Cerebellar cortex (tissue), 1 donor: ENCODE measurements around the gene KDM2B.

Experiments used
- DNase-seq: peaks from one replicate; pipeline ENCODE4 v3.0.0-alpha.2; 2015; ENCODE audit warnings: low spot score

KDM2B gene

DNA sequence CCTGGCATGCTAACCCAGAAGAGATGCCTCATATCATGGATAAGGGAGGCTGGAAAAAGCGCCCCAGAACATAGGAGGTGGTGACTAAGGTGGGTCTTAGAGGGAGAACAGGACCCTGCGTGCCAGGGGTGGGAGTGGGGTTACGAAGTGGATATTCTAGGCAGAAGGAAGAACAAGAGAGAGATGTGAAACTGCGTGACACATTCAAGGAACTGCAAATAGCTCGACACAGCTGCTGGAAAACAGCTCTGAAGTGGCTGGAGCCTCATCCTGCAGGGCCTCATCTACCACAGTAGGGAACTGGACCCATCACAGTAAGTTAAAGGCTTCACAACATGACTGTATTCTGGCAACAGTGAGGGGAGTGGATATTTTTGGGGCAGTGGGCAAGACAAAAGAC is 119.8 kb downstream of the KDM2B start:
- DNase-seq, result no peak

DNA sequence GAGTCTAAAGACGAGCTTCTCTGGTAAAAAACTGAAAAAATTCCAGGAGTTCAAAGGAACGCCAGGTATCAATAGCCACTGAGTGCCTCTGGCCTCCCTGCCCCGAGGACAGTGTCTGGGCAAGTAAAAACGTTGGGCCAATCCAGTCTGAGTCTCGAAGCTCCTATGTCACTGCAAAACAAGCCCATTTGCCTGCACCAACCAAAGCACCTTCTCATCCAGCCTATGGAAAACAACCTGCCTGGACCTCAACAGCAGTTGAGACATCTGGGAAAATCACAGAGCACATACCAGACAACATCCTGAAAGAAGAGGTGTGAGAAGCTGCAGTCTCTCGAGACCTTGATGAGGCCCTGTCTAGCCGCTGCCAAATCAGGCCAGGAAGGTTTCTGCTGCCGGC is 124.3 kb downstream of the KDM2B start:
- no peak for DNase-seq

DNA sequence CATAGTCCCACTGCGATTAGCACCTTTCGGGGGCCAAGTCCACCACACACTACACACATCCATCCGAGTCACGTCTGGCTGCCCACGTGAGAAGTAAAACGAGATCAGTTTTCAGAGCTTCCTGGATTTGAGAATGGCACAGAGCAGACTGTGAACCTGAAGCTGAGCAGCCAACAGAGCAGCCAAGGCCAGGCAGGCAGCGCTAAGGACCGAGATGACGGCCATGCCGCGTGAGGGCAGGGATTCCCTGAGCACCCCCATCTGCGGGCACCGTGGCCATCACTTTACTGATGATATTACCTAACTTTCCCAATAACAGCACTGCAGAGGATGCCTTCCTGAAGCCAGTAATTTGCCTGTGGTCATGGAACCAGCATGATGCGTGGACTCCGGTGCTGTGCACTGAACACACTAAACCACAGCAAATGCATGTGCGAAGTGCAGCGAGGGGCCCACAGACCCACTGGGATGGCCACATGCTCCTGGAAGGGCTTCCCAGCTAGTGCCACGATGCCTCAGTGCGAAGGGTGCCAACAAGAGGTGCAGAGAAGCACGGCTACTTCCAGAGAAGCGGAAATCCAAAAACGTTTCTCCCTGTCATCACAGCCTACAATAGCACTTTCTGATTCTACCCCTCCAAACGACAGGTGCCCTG is 124.9 kb downstream of the KDM2B start:
- DNase-seq, result no peak

GRCh38 chr12:121454921-121455320 is 125.9 kb downstream of the KDM2B start:
- DNase-seq, result no peak

- DNase-seq, result no peak
Observed at GRCh38 chr12:121453629-121454028, 127.2 kb downstream of the KDM2B start.

GRCh38 chr12:121452985-121453360 is 127.8 kb downstream of the KDM2B start:
- no peak for DNase-seq

DNA sequence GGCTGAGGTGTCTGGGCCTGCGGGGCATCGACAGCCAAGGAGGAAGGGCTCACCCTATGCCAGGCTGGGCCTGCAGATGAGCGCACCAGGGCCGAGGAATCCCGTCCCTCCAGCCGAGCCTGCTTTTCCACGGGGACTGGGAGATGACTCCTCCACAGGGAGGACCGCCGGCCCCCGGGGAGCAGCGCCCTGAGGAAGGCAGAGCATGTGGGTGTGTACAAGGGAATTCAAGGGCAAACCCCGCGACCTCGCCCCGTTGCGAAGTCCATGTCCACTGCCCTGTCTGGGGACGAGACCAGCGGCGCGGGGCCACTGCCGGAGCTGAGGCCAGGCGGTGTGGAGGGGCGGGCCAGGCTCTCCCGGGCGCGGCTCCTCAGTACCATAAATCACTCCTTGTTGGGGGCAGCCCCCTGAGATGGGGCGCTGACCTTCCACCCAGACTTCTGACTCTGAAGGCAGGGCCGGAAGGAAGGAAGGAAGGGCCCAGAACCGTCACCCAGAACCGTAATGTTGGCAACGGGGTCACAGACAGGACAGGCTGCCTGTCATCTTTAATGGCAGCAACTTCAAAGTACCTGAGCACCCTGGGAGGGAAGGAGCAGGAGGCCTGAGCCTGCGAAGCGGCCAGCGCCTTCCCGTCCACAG is 128.4 kb downstream of the KDM2B start:
- no peak for DNase-seq

DNA sequence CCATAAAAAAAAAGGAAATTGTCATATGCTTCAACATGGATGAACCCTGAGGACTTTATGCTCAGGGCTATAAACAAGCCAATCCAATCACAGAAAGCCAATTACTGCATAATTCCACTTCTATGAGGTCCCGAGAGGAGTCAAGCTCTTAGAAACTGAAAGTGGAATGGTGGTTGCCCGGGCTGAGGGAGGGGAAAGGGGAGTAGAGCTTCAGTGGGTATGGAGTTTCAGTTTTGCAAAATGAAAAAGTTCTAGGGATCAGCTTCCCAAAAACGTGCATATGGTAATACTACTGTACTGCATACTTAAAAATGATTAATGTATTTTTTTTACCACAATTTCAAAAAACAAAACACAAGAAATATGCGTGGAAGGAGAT is 128.9 kb downstream of the KDM2B start:
- no peak for DNase-seq

DNA sequence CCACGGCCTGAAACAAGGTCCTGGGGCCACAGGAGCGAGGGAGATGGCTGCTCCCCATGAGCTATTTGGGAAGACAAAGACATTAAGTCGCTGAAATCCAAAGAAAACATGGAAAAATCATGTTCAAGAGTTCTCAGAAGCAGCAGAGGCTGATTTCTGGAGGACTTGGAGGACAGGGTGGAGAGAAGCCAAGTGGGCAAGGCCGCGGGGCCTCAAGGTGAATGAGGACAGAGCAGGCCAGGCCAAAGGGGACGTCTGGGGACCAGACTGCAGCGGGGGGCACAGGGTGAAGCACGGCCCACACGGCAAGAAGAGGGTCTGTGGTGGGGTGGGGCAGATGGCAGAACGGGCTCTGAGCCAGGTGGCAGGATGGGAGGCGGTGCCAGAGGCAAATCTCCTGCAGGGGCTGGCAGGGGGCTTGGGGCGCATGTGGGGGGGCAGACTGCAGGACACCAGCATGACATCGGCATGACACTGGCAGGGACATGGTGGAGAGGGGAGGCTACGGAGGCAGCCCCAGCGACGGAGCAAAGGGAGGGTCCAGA is 132.0 kb downstream of the KDM2B start:
- no peak for DNase-seq

DNA sequence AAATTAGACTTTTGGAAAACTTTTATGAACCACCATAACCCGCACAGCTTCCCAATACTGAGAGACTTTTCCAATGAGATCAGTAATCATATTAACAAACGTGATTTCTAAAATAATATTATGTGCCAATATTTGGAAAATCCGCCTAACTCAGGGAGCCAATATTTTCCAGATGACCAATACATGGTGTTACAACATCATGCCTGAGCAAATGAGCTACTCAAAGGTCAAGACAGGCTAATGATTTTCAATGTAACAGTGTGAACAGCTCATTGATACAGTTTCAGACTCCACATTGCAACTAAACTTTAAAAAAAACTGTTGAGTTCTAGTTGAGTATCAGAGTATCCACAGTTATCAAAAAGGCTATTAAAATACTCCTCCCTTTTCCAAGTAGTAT is 134.1 kb downstream of the KDM2B start:
- no peak for DNase-seq

DNA sequence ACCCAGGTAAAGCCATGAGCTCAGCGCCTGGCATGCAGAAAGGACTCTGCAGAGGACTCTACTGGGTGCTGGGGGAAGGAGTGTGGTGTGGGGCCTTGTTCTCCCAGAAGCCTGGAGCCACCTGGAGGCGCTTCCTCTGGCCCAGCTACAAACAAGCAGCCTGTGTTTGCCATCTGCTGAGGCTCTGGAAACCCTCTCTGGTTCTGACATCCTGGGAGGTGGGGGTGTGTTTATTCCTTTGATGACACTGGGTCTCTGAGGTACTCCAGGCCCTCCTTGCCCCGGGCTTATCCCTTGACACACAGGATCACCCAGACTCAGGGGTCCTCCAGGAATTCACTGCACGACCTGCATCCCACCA is 136.0 kb downstream of the KDM2B start:
- peak; percentile 58 for DNase-seq

GRCh38 chr12:121443911-121444841 is 136.6 kb downstream of the KDM2B start:
- DNase-seq, result no peak

GRCh38 chr12:121443193-121443870 is 137.5 kb downstream of the KDM2B start:
- peak; percentile 79 for DNase-seq

DNA sequence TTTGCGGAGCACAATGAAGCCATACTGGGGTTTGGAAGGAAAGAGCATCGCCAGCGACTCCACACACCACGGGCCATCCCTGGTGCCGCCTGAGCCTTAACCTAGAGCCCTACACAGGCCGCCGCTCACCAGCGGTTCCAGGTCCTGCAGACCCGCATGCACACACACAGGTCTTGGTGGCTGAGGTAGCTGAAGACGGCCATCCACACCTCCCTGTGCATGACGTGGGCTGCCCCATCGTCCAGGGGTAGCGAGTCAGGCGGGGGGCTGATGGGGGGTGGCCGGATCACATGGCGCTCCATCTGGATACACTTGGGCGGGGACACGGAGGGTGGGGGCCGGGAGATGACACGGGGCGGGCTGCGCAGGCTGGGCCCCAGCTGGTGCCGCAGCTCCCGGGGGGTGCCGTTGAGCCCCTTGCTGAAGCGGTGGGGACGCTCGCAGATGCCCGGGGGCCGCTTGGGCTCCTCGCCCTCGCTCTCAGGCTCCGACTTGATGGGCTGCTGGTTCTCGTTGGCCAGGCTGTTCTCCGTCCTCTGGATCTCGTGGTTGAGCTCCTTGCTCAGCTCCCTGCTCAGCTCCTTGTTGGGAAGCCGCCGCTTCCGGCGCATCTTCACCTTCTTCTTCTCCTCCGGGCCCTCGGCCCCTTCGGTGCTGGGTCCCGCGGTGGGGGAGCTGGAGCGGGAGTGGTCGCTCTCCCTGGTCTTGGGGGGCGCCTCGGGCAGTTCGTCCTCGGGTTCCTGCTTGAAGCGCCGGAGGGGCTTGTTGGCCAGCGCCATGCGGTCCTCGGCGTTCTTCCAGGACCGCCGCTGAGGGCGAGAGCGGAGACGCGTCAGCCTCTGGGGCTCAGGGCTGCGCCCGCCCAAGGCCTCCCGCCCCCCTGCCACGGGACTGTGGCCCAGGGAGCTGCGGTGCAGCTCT is 138.5 kb downstream of the KDM2B start:
- DNase-seq, result no peak

- no peak for DNase-seq
Observed at GRCh38 chr12:121441555-121441954, 139.3 kb downstream of the KDM2B start.

DNA sequence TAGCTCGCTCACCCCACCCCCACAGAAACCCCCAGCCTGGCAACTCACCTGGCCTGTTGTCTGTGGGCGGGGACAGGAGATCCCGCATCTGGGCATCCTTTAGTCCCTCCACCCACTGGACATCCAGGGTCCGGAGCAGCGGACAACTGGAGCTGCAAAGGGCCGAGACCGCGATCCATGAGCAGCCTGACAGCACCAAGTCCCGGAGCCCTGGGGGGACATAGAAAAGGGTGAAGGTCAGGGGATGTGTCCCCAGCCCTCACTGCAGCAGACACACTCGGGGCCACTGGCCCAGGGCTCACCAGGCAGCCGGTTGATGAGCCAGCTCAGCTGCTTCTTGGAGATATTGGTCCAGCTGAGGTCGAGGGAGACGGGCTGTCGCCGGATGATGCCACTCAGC is 140.1 kb downstream of the KDM2B start:
- DNase-seq, result no peak

DNA sequence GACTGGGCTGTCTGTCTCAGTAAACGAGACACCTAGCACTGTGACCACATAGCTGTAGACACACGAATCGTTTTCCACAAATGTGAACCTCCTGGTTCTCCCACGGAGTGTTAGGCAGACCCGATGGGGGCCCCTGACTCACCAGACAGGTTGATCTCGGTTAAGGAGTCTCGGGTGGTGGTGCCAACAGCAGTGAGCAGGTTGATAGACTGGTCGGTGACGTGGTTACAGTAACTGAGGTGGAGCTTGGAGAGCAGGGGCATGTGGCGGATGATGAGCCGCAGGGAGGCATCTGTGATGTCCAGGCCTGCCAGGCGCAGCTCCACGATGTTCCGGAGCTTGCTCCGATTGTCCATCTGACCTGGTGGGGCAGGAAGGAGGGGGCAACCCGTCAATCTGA is 141.1 kb downstream of the KDM2B start:
- no peak for DNase-seq

GRCh38 chr12:121438905-121439304 is 141.9 kb downstream of the KDM2B start:
- no peak for DNase-seq

GRCh38 chr12:121436706-121437105 is 144.1 kb downstream of the KDM2B start:
- DNase-seq, result no peak

DNA sequence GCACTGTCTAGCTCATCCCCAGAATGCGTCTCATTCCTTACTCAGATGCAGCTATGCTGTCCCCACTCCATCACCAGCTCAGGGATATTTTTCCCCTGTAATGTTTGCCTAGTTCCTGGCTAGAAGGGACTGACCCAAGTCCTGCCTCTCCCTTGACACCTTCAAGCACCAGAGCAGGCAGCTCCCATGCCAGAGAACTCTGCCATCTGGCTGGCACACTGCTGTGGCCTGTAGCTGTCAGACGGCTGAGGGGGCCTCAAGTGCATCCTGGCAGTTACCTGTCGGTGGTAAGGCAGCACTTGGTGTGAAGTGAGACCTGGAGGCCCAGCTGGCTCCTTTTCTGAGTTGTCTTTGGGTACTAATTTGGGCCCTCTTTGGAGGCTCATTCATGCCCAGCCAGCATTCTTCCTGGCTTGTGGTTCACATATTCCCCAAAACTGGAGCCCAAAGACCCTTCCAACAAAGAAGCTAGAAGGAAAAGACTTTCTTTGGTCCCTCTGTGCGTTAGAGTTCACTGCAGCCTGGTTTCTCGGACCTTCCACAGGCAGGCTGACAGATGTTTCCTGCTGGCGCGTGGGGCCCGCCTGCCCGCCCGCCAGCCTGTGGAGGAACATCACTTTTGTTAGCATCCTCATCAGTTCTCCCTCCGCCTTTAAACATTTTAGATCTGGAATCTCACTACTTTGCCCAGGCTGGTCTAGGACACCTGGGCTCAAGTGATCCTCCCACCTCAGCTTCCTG is 147.9 kb downstream of the KDM2B start:
- DNase-seq, result no peak
